ENCODE data around the gene WASF1. TPM values are rescaled to one million over a fixed set of nuclear protein-coding genes. Genes with fewer than 3 reads are reported as not detected.

Gene WASF1
- total and polyA plus RNA-seq, 2 experiments from 2014 or later, result 27.4 to 30.5 TPM

GRCh38 chr6:110140650-110141049 lies 38.8 kb downstream of the WASF1 start (continued):
- TF ChIP-seq, protein P1, sequence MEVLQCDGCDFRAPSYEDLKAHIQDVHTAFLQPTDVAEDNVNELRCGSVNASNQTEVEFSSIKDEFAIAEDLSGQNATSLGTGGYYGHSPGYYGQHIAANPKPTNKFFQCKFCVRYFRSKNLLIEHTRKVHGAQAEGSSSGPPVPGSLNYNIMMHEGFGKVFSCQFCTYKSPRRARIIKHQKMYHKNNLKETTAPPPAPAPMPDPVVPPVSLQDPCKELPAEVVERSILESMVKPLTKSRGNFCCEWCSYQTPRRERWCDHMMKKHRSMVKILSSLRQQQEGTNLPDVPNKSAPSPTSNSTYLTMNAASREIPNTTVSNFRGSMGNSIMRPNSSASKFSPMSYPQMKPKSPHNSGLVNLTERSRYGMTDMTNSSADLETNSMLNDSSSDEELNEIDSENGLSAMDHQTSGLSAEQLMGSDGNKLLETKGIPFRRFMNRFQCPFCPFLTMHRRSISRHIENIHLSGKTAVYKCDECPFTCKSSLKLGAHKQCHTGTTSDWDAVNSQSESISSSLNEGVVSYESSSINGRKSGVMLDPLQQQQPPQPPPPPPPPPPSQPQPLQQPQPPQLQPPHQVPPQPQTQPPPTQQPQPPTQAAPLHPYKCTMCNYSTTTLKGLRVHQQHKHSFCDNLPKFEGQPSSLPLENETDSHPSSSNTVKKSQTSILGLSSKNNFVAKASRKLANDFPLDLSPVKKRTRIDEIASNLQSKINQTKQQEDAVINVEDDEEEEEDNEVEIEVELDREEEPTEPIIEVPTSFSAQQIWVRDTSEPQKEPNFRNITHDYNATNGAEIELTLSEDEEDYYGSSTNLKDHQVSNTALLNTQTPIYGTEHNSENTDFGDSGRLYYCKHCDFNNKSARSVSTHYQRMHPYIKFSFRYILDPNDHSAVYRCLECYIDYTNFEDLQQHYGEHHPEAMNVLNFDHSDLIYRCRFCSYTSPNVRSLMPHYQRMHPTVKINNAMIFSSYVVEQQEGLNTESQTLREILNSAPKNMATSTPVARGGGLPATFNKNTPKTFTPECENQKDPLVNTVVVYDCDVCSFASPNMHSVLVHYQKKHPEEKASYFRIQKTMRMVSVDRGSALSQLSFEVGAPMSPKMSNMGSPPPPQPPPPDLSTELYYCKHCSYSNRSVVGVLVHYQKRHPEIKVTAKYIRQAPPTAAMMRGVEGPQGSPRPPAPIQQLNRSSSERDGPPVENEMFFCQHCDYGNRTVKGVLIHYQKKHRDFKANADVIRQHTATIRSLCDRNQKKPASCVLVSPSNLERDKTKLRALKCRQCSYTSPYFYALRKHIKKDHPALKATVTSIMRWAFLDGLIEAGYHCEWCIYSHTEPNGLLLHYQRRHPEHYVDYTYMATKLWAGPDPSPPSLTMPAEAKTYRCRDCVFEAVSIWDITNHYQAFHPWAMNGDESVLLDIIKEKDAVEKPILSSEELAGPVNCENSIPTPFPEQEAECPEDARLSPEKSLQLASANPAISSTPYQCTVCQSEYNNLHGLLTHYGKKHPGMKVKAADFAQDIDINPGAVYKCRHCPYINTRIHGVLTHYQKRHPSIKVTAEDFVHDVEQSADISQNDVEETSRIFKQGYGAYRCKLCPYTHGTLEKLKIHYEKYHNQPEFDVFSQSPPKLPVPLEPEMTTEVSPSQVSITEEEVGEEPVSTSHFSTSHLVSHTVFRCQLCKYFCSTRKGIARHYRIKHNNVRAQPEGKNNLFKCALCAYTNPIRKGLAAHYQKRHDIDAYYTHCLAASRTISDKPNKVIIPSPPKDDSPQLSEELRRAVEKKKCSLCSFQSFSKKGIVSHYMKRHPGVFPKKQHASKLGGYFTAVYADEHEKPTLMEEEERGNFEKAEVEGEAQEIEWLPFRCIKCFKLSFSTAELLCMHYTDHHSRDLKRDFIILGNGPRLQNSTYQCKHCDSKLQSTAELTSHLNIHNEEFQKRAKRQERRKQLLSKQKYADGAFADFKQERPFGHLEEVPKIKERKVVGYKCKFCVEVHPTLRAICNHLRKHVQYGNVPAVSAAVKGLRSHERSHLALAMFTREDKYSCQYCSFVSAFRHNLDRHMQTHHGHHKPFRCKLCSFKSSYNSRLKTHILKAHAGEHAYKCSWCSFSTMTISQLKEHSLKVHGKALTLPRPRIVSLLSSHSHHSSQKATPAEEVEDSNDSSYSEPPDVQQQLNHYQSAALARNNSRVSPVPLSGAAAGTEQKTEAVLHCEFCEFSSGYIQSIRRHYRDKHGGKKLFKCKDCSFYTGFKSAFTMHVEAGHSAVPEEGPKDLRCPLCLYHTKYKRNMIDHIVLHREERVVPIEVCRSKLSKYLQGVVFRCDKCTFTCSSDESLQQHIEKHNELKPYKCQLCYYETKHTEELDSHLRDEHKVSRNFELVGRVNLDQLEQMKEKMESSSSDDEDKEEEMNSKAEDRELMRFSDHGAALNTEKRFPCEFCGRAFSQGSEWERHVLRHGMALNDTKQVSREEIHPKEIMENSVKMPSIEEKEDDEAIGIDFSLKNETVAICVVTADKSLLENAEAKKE (CRISPR knock-in tag; IDR thresholded peaks at IDR 0.05), result no peak

GRCh38 chr6:110139052-110139451 lies 40.4 kb downstream of the WASF1 start:
- no peaks in the 10 kb centered on the region for H3K4me1 Mint-ChIP-seq
- Histone ChIP-seq H3K79me2 (replicated peaks; ENCODE audit: insufficient read depth) (no peaks in the 10 kb centered on the region), H4K20me1 (replicated peaks; ENCODE audit: insufficient read depth) (no peaks in the 10 kb centered on the region), H3K27ac (ENCODE audit: low read depth) (no peak overlapping the region), H3K4me2 (no peak overlapping the region), H3K4me1 (ENCODE audit: insufficient read depth) (no peaks in the 10 kb centered on the region), H3K36me3 (ENCODE audit: insufficient read depth) (peaks cover 20% of the 10 kb centered on the region), H3K4me3 (no peak overlapping the region), H3K9me2 (ENCODE audit: insufficient read depth) (no peaks in the 10 kb centered on the region), H3F3A (replicated peaks; ENCODE audit: low read depth) (no peaks in the 10 kb centered on the region), H2AFZ (no peak overlapping the region), H3K27me3 (ENCODE audit: insufficient read depth) (no peaks in the 10 kb centered on the region)
- no peak for DNase-seq (ENCODE audit: low spot score)
- no peak for ATAC-seq
- H3K4me3 Mint-ChIP-seq, result no peak overlapping the region
- H3K36me3 Mint-ChIP-seq (ENCODE audit: low read depth), result peaks cover 68% of the 10 kb centered on the region
- TF ChIP-seq, protein P2, sequence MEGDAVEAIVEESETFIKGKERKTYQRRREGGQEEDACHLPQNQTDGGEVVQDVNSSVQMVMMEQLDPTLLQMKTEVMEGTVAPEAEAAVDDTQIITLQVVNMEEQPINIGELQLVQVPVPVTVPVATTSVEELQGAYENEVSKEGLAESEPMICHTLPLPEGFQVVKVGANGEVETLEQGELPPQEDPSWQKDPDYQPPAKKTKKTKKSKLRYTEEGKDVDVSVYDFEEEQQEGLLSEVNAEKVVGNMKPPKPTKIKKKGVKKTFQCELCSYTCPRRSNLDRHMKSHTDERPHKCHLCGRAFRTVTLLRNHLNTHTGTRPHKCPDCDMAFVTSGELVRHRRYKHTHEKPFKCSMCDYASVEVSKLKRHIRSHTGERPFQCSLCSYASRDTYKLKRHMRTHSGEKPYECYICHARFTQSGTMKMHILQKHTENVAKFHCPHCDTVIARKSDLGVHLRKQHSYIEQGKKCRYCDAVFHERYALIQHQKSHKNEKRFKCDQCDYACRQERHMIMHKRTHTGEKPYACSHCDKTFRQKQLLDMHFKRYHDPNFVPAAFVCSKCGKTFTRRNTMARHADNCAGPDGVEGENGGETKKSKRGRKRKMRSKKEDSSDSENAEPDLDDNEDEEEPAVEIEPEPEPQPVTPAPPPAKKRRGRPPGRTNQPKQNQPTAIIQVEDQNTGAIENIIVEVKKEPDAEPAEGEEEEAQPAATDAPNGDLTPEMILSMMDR (conservative IDR thresholded peaks at IDR 0.05; ENCODE audit: low read depth in 2 of 2), result no peak
- H3K27ac Mint-ChIP-seq, result no peak overlapping the region
- peaks cover 54% of the 10 kb centered on the region for H3K9me3 Mint-ChIP-seq
- H3K27me3 Mint-ChIP-seq (ENCODE audit: insufficient read depth, low read depth, poor library complexity), result peaks cover 1% of the 10 kb centered on the region

Measured in GM23338 (cell line).